Stimulated activated naive CD8-positive, alpha-beta T cell treated with anti-CD3 and anti-CD28 coated beads, Interleukin-15, Interleukin-2, amounts not matched to agents 100 U/mL and 50 U/mL, for 24 hours (primary cell): ENCODE measurements around the gene TRIM28.
A peak's percentile ranks its signal among the peaks of the same experiment; 100 is the strongest.

Experiments
- ATAC-seq: fragments of 150-1000 bp; cut with Tn5 transposase; one replicate; pipeline ENCODE4 v1.10.0; 2021
- DNase-seq: peaks from one replicate; pipeline ENCODE4 v3.0.0; 2021

Gene TRIM28

GRCh38 chr19:58549664-58550361 lies 5.9 kb downstream of the TRIM28 start:
- DNase-seq (no peak), ATAC-seq (no peak)

GRCh38 chr19:58550362-58551122 lies 6.7 kb downstream of the TRIM28 start:
- ATAC-seq = no peak

GRCh38 chr19:58551123-58551497 lies 7.2 kb downstream of the TRIM28 start:
- no peak for ATAC-seq
- no peak for DNase-seq

More at GRCh38 chr19:58550362-58551122, 6.7 kb downstream of the TRIM28 start:
- no peak for DNase-seq

- no peak for DNase-seq
- ATAC-seq = no peak
These were observed 8.0 kb downstream of the TRIM28 start for GRCh38 chr19:58551577-58552471.

GRCh38 chr19:58552655-58553054 lies 8.8 kb downstream of the TRIM28 start:
- DNase-seq (no peak), ATAC-seq (no peak)

GRCh38 chr19:58553799-58554493 lies 10.1 kb downstream of the TRIM28 start:
- DNase-seq = no peak

GRCh38 chr19:58554494-58555368 lies 10.9 kb downstream of the TRIM28 start, which contains the start of gene CHMP2A:
Gene CHMP2A (minus strand): TSS chr19:58555105. CDS start chr19:58554212, 893 bp downstream.
- ATAC-seq = peak; percentile 50
- peak; percentile 99 for DNase-seq

More at GRCh38 chr19:58553799-58554493, 10.1 kb downstream of the TRIM28 start:
- no peak for ATAC-seq

- DNase-seq (no peak), ATAC-seq (no peak)
These were observed 11.6 kb downstream of the TRIM28 start for GRCh38 chr19:58555369-58555885.

- ATAC-seq (no peak), DNase-seq (no peak)
These were observed 12.2 kb downstream of the TRIM28 start for GRCh38 chr19:58555920-58556621.

- DNase-seq (no peak), ATAC-seq (no peak)
These were observed 12.9 kb downstream of the TRIM28 start for GRCh38 chr19:58556622-58557220.

GRCh38 chr19:58557221-58558065 lies 13.6 kb downstream of the TRIM28 start:
- ATAC-seq = no peak
- no peak for DNase-seq

- ATAC-seq = no peak
- no peak for DNase-seq
These were observed 14.3 kb downstream of the TRIM28 start, which contains the start of gene UBE2M for GRCh38 chr19:58558066-58558622. Gene UBE2M (minus strand): TSS chr19:58558611. CDS start chr19:58558381, 230 bp downstream.

- DNase-seq (peak; percentile 100), ATAC-seq (peak; percentile 60)
These were observed 14.9 kb downstream of the TRIM28 start for GRCh38 chr19:58558623-58559274.

- peak; percentile 89 for DNase-seq
- ATAC-seq = peak; percentile 25
These were observed 15.6 kb downstream of the TRIM28 start for GRCh38 chr19:58559275-58560006.

GRCh38 chr19:58560007-58560887 lies 16.4 kb downstream of the TRIM28 start:
- ATAC-seq (no peak), DNase-seq (no peak)

- DNase-seq (no peak), ATAC-seq (no peak)
These were observed 17.1 kb downstream of the TRIM28 start for GRCh38 chr19:58560921-58561320.
